Measurements from ENCODE around the gene RAB3B.

- TF ChIP-seq POLR2A (IDR thresholded peaks at IDR 0.05) = no peak
- TF ChIP-seq CTCF (IDR thresholded peaks at IDR 0.05) = no peak
Measured at GRCh38 chr1:51908499-51908898, 82.0 kb downstream of the RAB3B start.

All from breast epithelium (tissue), 3 donors.